Measurements from ENCODE around the gene CRTAC1. TPM values are rescaled to one million over a fixed set of nuclear protein-coding genes. Genes with fewer than 3 reads are reported as not detected.

CRTAC1 gene
- total RNA-seq, 1 experiment from 2014 or later, result 1.2 TPM

DNA sequence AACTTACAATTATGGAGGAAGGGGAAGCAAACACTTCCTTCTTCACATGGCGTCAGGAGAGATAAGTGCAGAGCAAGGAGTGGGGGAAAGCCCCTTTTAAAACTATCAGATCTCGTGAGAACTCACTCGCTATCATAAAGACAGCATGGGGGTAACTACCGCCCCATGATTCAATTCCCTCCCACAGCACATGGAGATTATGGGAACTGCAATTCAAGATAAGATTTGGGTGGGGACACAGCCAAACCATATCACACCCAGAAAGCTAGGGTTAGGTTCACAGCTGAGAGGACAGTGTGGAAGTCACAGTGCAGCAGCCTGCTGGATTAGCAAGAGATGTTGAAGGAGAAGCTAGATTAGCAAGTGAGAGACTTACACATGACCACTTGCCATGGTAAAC lies 81.6 kb downstream of the CRTAC1 start:
- DNase-seq (ENCODE audit: low spot score) (no peak), ATAC-seq (no peak)
- TF ChIP-seq ZNF317 (CRISPR knock-in tag; IDR thresholded peaks at IDR 0.05; ENCODE audit: borderline replicate concordance, low read depth) (no peak), TCF7 (CRISPR knock-in tag; IDR thresholded peaks at IDR 0.05; ENCODE audit: low read depth) (no peak), GABPB1 (CRISPR knock-in tag; IDR thresholded peaks at IDR 0.05) (no peak), NFE2L1 (CRISPR knock-in tag; IDR thresholded peaks at IDR 0.05) (no peak), OVOL2 (CRISPR knock-in tag; IDR thresholded peaks at IDR 0.05; ENCODE audit: borderline replicate concordance) (no peak), ATF2 (CRISPR knock-in tag; IDR thresholded peaks at IDR 0.05; ENCODE audit: borderline replicate concordance, low read depth) (no peak), JAZF1 (CRISPR knock-in tag; IDR thresholded peaks at IDR 0.05) (no peak), ZNF423 (CRISPR knock-in tag; IDR thresholded peaks at IDR 0.05) (no peak), ZNF396 (CRISPR knock-in tag; IDR thresholded peaks at IDR 0.05; ENCODE audit: borderline replicate concordance) (no peak), ZNF425 (CRISPR knock-in tag; conservative IDR thresholded peaks at IDR 0.05) (no peak), ZNF219 (CRISPR knock-in tag; IDR thresholded peaks at IDR 0.05; ENCODE audit: borderline replicate concordance) (no peak), ZSCAN18 (CRISPR knock-in tag; IDR thresholded peaks at IDR 0.05) (no peak), USF1 (CRISPR knock-in tag; IDR thresholded peaks at IDR 0.05) (no peak), ZNF512 (CRISPR knock-in tag; IDR thresholded peaks at IDR 0.05; ENCODE audit: borderline replicate concordance) (no peak)
- TF ChIP-seq, protein P1, sequence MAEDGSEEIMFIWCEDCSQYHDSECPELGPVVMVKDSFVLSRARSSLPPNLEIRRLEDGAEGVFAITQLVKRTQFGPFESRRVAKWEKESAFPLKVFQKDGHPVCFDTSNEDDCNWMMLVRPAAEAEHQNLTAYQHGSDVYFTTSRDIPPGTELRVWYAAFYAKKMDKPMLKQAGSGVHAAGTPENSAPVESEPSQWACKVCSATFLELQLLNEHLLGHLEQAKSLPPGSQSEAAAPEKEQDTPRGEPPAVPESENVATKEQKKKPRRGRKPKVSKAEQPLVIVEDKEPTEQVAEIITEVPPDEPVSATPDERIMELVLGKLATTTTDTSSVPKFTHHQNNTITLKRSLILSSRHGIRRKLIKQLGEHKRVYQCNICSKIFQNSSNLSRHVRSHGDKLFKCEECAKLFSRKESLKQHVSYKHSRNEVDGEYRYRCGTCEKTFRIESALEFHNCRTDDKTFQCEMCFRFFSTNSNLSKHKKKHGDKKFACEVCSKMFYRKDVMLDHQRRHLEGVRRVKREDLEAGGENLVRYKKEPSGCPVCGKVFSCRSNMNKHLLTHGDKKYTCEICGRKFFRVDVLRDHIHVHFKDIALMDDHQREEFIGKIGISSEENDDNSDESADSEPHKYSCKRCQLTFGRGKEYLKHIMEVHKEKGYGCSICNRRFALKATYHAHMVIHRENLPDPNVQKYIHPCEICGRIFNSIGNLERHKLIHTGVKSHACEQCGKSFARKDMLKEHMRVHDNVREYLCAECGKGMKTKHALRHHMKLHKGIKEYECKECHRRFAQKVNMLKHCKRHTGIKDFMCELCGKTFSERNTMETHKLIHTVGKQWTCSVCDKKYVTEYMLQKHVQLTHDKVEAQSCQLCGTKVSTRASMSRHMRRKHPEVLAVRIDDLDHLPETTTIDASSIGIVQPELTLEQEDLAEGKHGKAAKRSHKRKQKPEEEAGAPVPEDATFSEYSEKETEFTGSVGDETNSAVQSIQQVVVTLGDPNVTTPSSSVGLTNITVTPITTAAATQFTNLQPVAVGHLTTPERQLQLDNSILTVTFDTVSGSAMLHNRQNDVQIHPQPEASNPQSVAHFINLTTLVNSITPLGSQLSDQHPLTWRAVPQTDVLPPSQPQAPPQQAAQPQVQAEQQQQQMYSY (CRISPR knock-in tag; IDR thresholded peaks at IDR 0.05), result no peak
- Mint-ChIP-seq H3K27me3 (ENCODE audit: low read depth) (peaks cover 11% of the 10 kb centered on the region), H3K36me3 (peaks cover 8% of the 10 kb centered on the region), H3K27ac (no peak overlapping the region), H3K4me1 (peaks cover 6% of the 10 kb centered on the region; the same call in 1 of the 2 replicates), H3K9me3 (peaks cover 36% of the 10 kb centered on the region), H3K4me3 (no peak overlapping the region)
- CTCF ChIA-PET, result no interaction called here
- POLR2A ChIA-PET, result no interaction called here

Measured in WTC11 (cell line).